Fibroblast of gingiva (primary cell): ENCODE results near the gene GALNT17.

Experiments
- DNase-seq: peaks from one replicate; pipeline ENCODE4 v3.0.0-alpha.2; 2011; ENCODE audit warnings: low read depth

GALNT17 gene

DNA sequence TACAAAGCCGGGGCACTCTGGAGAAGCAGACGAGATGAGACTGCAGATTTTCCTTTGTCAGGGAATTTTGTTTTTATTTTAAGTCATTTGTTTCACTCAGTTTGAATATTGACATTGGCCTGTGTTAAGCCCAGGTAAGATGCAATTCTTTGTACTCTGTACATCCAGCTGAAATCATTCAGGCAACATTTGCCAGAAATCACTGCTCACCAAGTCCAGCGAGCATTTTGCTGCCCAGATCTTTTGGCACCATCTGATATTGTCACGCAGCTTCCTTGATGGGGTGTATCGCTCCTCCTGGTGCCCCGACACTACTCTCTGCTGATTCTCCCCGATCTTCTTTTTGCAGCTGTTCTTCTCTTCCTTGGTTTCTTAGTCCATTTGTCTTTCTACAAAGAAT, 261.7 kb downstream of the GALNT17 start:
- DNase-seq: no peak

DNA sequence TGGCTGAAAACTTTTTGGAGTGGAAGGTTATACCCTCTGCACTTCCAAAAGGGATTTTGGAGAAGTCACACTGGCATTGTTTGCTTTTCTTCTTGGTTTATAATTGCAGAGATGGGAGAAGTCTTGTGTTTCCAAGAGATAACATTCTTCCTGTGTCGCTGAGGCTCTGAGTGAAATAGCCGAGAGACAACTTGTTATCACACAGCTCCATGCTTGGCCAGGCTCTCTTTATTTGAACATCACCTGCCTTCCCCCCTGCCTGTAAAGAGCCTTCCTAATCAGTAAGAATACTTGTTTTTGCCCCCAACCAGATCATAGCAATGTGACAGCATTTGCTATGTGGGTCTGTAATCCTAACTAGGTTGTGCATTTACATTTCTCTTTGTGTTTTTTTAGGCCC, 270.7 kb downstream of the GALNT17 start:
- no peak for DNase-seq

DNA sequence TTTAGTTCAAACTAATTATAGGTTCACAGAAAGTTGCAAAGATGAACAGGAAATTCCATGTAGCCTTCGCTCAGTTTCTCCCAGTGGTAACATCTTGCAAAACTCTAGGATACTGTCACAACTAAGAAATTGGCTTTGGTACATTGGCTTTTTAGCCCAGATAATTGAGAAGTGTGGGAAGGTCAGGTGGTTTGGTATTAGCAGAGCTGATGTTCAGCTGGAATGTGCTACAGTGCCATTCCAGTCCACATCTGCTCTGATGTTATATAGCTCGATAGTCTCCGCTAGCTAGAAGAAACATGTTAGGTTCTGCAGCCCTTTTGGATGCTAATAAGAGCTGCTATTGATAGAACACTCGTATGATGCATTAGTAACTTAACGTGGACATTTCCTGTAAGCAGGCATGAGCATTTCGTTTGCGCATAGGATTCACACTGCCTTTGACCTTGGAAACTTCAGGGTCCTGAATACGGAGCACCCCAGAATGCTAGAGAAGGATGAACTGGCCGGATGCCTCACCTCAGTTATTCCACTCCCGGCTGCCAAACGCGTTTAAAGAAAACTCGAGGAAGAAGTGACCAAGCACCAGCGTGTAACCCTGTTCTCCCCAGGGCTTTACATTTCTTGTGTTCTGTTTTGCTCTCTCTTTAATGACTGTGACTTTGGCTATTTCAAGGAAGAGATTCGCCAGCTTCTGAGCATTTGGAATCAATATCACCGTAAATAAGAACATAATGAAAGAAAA, 271.4 kb downstream of the GALNT17 start:
- no peak for DNase-seq

DNA sequence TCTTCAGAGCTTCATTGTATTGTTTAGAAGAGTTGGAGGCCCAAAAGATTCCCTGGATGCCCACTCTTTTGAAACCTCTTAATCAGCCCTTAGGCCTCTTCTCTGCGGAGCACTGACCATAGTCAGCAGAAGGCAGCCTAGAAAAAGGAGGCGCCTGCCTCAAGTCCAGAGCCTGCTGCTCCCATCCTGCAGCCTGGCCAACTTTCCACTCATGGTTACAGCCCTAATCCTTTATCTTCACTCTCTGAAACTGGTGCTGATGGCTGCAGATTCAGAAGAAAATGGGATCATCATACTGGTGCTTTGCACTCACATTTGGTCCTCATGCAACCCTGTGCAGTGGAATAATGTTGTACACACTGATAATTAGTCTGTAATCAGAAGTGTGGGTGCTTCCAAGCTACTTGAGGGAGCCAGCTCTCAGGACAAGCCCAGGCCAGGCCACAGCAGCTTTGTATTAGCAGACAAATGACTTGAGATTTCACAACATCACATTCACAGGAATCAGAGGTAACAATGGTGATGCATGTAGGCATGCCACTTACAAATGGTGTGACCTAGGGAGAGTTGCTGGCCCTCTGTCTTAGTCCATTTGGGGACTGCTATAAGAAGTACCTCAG, 272.9 kb downstream of the GALNT17 start:
- no peak for DNase-seq

DNA sequence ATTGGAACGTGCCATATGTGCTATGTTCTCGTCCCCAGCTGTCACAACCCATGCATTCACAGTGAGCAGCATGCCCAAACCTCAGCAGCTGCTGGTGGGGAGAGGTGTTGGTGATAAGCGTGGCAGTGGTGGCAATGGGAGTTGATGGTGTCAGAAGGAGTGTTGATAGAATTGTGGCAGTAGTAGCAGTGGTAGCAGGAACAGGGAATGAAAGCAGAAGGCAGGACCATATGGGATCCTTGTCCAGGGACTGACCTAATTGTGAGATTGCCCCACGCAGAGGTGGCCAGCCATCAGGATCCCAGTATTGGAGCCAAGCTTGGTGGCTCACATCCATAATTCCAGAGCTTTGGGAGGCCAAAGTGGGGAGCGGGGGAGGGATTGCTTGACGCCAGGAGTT, 276.3 kb downstream of the GALNT17 start:
- DNase-seq: no peak

DNA sequence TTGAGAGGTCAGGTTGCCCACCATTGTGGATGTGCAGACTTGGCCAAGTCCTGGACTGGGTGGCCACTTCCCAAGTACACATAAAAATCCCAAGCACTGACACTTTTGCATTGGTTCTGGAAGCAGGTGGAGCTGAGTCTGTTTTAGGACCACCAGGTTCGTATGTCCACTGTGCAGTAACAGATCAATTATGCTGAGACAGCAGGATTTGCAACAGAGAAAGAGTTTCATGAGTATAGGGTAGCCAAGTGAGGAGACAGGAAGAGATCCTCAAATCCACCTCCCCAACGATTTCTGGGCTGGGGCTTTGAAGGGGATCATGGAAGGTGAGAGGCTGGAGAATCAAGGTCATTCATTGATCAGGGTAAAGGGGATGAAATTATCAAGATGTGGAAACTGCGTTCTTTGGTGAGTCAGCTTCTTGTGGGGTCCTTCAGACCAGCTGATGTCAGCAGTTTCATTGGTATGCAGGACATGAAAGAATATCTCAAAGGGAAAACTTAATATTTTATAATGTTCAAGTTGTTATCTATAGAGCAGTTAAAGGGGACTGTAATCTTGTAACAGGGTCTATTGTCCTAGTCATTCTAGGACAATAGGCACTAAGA, 277.7 kb downstream of the GALNT17 start:
- DNase-seq: no peak

DNA sequence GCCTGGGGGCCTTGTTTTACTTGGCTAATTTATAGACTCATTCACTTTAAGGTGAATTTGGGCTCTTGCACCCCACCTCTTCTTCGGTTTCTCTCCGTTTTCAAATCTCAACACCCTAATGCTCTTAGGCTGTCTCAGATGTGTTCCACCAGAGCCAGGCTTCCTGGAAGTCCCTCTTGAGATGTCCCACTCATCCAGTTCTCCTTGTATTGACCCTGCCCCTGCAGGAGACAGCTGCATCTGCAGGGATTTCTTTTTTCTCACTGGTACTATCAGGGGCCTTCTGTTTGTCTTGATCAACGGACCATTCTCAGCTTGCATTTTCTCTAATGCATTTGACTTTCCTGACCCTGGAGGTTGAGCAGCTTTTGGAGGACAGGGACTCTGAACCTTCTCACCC, 279.5 kb downstream of the GALNT17 start:
- no peak for DNase-seq

DNA sequence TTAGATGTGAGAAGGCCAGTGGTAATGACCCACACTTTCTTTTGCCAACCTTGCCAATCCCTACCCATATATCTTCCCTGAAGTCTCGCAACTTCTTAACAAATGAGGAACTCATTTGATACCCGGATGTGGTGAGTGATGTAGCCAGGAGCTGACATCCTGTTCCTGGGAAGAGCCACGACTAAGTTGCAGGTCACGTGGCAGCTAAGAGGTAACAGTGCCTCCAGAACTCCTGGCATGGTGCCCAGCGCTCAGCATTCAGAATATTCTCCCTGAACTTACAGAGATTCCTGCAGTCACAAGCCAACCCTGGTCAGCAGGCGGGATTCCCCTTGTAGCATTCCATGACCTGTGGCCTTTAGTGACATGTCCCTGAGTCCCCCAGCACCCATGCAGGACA, 282.5 kb downstream of the GALNT17 start:
- no peak for DNase-seq

DNA sequence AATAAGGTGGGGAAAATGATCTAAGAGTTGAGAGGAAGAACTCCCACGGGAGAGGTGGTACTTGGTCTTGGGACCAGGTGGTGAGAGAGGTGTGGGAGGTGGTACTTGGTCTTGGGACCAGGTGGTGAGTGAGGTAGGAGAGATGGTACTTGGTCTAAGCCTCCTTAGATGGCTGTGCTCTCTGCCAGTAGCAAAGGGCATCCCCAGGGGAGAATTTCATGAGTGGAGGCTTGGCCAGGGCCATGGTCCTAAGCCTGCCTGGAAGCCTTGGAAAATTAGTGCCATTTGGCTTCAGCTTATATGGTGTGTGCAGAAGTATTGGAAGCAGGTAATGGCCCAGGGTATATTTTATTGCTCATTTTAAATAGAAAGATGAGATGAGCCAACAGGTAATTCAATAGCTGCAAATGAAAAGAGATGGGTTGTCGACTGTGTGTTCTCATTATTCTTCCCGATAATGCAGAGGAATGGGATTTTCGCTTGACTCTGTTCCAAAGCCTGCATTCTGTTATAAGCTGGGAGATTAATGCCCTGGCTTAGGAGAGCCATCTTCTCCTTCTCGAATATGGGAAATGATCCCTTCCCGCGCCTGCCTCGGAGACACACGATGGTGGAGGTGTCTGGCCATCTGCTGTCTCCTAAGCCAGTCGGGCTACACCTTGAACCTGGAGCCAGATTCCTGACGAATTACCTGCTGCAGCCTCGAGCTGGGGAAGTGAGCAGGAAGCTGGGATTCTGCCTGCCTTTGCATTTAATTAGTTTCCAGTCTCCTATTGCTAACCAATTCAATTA, 287.8 kb downstream of the GALNT17 start:
- no peak for DNase-seq

DNA sequence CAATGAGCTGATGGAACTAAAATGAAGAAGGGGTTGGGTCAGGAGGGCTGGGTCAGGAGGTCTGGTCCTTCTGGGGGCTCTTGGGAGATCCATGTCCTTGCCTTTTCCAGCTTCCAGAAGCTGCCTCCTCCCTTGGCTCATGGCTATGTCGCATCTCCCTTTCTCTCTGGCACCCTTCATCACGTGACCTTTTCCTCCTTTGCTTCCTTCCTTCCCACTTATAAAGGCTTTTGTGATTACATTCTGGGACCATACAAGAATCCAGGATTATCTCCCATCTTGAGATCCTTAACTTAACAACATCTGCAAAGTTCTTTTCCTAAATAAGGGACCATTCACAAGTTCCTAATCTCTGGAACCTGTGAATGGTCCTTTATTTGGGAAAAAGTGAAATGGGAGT, 290.2 kb downstream of the GALNT17 start:
- DNase-seq: no peak

DNA sequence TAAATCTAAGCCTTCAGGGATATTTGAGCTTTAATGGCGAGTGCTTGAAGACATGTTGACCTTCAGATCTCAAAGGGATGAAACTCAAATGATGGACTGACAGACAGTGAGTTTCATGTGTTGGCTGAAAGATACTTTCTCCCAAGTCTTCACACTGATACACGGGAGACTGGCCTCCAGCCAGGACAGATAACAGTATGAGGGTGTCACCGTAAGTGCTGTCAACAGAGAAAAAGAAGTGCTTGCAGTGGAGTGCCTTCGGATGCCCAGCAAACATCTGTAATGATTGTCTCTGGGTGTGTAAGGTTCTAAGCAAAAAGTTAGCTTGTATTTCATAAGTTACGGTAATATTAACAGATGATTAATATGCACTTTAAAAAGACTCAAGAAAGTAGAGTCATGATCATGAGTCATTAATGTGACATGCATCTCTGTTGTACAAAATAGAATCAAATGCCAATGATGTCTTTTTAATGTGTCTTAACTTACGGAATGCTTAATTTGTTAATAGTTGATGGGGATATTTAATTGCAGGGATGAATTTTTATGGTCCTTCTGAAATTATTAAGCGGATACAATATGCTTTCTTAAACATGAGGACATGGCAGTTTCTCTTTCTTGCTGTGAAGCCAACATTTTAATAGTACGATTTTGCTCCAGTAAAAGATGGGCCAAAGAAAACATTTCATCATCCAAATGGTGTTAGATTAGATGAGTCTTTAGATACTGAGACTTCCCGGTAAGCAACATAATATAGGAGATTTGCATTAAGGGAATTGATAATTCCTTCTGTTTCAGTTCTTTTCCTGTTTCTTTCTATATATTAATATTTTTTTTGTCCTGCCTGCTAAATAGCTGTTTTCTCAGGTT, 292.5 kb downstream of the GALNT17 start:
- DNase-seq: no peak

DNA sequence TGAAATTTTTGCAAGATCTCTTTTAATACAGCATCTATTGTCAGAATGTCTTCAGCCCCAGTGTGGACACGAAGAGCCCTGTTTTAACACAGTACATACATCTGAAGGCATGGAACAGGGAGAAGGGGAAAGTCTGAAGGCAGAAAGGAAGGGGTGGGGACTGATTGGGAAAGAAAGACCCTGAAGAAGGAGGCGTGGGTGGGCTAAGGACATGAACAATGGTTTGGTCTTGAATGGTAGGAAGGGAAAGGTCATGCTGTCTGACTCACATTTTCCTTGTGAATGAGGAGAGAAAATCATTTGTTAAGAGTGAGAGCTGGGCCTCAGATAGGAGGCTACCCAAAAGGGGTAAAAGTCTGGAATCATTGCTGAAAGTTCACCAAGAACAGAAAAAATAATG, 297.1 kb downstream of the GALNT17 start:
- no peak for DNase-seq

DNA sequence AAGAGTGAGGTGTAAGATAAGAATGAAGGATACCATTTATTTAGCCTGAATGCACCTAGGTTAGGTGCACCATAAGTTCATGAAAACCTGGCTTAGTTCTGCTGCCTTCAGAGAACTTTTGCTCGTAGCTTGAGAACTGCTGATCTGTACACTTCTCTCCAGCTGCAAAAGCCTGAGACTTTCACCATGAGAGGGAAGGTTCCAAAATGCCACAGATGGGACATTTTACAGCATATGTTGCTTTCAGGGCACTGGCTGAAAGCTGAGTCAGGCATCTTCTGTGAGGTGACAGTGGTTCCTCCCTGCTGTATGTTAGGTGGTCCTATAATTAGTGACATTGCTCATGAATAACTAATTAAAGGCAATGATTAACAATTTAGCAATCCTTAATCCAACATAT, 298.3 kb downstream of the GALNT17 start:
- DNase-seq: no peak

DNA sequence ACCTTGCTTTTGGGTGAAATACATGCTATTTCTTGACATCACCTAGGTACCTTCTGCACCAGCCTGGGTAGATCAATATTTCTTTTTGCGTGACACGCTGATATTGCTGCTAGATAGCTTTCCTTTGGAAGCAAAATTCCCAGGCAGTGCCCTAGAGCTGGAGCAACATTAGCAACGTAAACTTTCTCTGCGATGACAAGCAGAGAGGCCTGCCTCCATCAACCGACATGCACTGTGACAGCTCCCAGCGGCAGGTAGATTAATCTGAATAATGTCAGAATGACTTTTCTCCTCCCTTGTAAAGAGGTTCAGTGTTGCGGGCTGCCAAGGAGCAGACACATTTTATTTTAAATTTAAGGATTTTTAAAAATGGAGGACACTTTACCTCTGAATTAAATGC, 307.4 kb downstream of the GALNT17 start:
- DNase-seq: no peak

DNA sequence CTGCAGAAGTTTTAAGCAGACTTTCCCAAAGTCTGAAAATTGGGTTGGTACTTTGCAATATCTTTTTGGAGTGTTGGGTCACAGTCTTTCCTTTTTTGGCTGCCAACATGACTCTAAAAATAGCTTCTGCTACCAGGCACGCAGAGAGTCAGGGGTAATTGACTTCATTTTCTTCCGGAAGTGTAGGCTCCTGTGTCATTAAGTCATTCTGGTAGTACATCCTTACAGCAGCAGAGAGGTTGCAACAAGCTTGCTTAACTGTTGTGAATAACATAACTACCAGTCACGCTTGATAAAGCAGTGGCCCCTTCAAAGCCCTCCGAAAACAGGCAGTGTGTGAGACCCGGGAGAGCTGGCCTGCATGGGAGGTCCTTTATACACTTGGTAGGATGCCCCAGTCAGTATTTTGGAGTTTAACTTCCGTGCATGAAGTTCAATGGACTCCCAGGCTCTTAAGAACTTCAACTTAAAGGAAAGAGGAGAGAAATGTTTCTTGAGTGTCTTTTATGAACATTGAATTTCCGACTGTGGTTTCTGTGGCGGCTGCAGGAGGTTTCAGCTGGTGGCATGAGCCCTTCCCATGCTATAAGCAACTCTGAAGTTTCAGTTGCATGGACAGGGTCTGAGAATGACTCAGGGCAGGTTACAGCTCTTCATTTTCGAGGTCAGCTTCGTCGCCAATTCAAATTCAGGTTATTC, 310.7 kb downstream of the GALNT17 start:
- DNase-seq: no peak

DNA sequence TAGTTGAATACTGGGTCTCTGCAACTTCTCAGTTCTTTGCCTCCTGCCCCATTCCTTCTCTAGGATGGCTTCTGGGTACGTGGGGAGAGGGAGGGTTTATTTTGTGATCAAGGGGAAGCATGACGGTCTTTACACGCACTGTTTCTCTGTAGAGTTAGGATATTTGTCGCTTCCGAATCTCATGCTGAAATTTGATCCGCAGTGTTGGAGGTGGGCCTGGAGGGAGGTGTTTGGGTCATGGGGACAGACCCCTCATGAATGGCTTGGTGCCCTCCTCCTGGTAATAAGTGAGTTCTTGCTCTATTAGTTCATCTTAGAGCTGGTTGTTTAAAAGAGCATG, 311.2 kb downstream of the GALNT17 start:
- no peak for DNase-seq

DNA sequence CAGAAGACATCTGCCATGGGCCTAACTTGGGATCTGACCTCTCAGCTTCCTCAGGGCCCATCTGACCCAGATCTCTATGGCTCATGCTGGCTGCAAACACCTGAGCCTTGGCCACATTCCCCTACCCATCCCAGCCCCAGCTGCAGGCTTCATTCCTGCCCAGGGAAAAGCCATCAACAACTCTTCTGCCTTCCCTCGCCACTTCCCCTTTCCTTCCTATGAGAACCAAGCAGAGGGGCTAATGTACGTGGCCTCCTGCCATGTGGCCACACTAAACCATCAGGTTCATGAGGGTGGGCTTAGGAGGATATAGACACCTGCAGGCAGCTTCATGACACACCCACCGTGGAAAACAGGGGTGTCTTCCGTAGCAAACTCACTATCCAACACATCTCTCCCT, 312.2 kb downstream of the GALNT17 start:
- DNase-seq: no peak

DNA sequence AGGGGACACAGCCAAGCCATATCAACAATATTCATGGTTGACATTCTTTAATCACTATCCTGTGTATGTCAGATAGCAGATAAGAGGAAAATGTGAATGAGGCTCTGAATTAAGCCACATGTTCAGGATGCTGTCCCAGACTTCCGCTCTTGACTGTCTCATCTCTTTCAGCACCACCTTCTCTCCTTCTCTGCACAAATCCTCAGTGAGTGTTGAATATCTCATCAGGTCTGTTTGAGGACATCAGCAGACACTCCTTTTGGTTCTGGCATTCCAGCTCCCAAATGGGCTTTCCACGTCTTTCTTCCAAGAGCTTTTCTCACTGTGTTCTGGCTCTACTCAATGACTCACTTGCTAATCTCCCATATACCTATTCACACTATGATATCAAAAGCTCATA, 321.7 kb downstream of the GALNT17 start:
- DNase-seq: no peak

DNA sequence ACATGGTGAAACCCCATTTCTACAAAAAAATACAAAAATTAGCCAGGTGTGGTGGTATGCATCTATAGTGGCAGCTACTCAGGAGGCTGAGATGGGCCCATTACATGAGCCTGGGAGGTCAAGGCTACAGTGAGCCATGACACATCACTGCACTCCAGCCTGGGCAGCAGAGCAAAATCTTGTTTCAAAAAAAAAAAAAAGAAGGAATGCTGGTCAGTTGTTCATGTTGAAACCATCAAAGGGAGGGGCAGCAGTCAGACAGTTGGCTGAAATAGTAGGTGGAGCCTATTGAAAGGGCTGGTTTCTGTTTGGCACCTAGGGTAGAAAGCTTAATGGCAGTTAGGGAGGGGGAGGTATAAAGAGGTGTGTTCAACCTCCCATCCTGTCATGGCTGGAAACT, 323.0 kb downstream of the GALNT17 start:
- no peak for DNase-seq

DNA sequence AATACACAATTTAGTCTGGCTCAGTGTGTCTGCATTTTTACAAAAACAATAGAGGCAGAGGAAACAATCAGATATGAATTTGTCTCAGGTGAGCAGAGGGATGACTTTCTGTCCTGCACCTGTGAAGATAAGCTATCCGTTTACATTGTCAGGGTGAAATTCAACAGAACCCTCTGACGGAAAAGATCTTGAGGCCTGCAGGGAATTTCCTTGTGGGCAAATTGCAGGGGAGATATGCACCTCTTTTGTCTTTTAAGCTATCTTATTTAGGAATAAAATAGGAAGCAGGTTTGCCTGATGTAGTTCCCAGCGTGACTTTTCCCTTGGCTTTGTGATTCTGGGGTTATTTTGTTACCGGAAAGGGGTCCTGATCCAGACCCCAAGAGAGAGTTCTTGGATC, 325.1 kb downstream of the GALNT17 start:
- DNase-seq: no peak

DNA sequence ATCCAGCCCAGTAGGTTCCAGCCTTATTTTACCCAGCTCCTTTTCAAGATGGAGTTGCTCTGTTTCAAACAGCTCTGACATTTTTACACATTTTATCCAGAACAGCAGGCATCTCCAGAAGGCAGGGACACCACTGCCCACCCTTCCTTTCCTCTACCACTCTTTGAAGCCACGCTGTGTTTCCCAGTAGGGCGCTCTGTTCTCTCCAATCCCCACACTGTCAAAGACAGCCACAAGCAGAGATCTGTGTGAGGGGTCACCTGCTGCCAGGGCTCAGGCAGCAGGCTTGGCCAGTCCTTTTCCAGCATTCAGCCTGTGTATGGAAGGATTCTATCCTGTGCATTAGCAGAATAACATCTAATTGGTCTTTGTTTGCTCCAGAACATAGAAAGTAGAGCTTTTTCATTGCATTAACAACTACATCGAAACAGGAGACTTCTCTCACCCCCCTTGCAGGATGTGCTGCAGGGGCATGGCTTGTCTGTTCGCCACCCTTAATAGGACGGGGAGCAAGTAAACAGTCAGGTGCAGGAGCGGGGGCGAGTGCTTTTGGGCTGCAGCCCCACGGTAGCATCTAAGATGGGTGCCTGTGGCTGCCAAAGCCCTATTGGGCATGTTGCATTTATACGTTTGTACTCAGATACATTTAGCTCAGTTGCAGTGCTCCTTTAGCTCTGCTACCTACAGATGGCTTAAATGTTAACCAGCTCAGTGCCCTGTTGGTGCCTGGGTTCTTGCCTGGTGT, 326.1 kb downstream of the GALNT17 start:
- DNase-seq: no peak
